ENCODE data around the gene CKAP4.

The CKAP4 gene

DNA sequence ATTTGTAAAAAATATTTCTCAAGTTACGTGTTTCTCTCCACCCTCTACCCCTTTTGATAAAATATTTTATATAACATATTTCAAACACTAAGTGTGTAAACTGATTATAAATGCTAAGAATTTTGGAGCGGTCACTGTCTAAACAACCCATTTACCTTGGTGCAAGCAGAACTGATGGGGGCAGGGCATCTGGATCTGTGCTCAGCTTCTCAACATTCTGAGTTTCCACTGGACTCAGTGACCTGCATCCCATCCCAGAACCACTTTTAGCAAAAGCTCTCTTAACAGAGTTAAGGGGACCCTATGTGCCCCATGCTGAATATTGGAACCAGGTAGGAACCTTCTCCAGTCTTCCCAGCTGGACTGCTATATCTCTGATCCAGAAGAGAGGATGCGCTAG, 53.5 kb downstream of the CKAP4 start:
- no peak for DNase-seq

GRCh38 chr12:106193394-106194215, 54.2 kb downstream of the CKAP4 start:
- DNase-seq = no peak

DNA sequence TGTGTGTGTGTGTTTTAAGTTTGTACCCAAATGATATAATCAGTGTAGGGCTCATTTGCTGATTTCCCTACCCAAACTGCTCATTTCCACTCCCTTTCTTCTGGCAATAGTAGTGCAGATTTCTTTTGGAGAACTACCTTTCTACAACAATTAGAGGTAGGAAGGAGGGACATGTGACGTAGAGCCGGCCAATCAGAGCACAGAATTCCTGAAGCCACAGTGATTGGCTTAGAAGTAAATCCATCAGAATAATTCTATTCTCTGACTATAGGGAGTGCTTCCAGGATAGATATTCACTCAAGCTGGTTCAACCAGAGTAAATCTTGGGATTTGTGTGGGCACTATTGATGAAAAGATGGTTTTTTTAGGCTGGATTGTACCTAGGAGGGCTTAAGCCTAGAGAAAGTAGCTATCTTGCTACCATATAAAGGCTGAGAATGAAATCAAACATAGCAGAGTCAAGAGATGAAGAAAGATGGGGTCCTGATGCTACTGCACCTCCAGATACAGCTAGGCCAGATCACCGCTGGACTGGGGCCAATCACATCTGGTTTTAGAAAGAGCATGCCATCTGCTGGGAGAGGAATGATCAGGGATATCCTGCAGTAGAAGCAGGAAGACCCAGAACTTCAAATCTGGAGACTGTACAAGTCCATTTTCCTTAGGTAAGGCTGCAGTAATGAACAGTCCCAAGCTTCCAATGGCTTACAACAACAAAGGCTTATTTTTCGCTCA, 55.0 kb downstream of the CKAP4 start:
- no peak for DNase-seq

DNA sequence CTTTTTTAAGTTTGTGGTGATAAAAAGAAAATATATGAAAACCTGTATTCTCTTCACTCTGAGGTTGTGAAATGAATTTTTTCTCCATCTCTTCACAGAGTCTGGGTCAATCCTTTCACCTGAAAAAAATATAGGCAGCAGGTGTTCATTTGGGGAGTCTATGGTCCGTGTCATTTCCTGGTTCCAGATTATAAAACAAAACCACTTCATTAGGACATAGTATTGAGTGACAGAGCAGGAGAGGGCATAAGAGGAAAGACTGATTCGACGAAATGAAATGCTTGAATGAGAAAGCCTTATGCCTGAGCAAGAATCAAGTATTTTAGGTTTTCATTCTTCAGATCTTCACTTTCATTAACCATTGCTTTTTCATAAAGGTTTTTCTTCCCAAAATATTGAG, 57.2 kb downstream of the CKAP4 start:
- DNase-seq = peak; percentile 8

DNA sequence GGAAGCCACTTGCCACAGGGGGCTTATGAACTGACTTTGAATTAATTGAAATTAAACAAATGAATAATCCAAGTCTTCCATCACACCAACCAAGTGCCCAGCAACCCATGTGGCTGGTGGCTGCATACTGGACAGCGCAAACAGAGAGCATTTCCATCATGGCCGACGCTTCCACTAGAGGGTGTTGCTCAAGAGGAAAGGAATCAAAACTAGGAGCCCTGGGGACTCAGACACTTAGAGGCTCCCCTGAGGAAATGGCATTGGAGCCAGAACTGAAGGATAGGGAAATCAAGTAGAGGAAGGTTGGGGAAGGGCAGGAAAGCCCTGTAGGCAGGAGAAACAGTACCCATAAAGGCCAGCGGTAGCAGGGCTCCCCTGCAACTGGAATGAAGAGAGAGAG, 58.5 kb downstream of the CKAP4 start:
- no peak for DNase-seq

- no peak for DNase-seq
Observed at GRCh38 chr12:106188256-106188655, 59.6 kb downstream of the CKAP4 start.

Data from NCI-H510A (cell line).